ENCODE measurements around the gene CAB39.

GRCh38 chr2:230677201-230677946 is 35.3 kb upstream of the CAB39 start:
- TF ChIP-seq CTCF (IDR thresholded peaks at IDR 0.05), result no peak
- no peak for TF ChIP-seq POLR2AphosphoS5 (IDR thresholded peaks at IDR 0.05)
- TF ChIP-seq POLR2A (IDR thresholded peaks at IDR 0.05), result no peak
